Right ventricle myocardium inferior (tissue), 1 donor: ENCODE results near the gene CD82. TPM values are rescaled to one million over a fixed set of nuclear protein-coding genes. Genes with fewer than 3 reads are reported as not detected.
"Not testable (repeated sequence)": the region's sequence is repeated elsewhere in the genome, so short reads cannot be mapped to it uniquely, and the experiment has no call there.

Experiments used
- ATAC-seq: fragments of 200-7000 bp; cut with Tn5 transposase; one replicate; pipeline ENCODE4 v1.9.1; 2020; ENCODE audit warnings: mild to moderate bottlenecking, moderate library complexity
- DNase-seq: peaks from one replicate; pipeline ENCODE4 v3.0.0; 2021; ENCODE audit errors: missing footprints
- intact Hi-C: fragments of 100-400 bp; cut with DNase I; formaldehyde crosslinking; loops from one replicate; pipeline ENCODE4 v1.11.0; 2022
- total RNA-seq: library from RNA; stranded (reverse); fragmentation: NEBNext Ultra II Directional; extraction: Animal tissue kit (Norgen Biotek cat#: 25700); gene quantifications from one replicate; pipeline ENCODE4 v1.2.1, GENCODE V29; 2021
- donor health status: DM: no; HTN: yes; CAD: no; lungs with severe emphysema.

CD82 gene
- total RNA-seq, 1 donor from 2014 or later, result 47.7 TPM

GRCh38 chr11:44633641-44634040 lies 68.2 kb downstream of the CD82 start:
- intact Hi-C loops, result loop anchor here (1.0 kb wide), 1 partner anchor 95 kb away; no protein-coding TSS in a partner anchor
- DNase-seq, result no peak
- no peak for ATAC-seq

- peak; percentile 82 for DNase-seq
- intact Hi-C loops, result no loop called here
- ATAC-seq, result peak; percentile 66
Measured at GRCh38 chr11:44634401-44635281, 69.2 kb downstream of the CD82 start.

GRCh38 chr11:44637487-44637886 lies 72.0 kb downstream of the CD82 start:
- ATAC-seq (no peak), DNase-seq (no peak)
- intact Hi-C loops, result no loop called here

GRCh38 chr11:44638032-44638431 lies 72.6 kb downstream of the CD82 start:
- DNase-seq (no peak), ATAC-seq (no peak)
- intact Hi-C loops, result no loop called here

- DNase-seq, result no peak
- intact Hi-C loops, result no loop called here
- no peak for ATAC-seq
Measured at GRCh38 chr11:44643217-44643616, 77.8 kb downstream of the CD82 start.

- no peak for DNase-seq
- no peak for ATAC-seq
- intact Hi-C loops, result no loop called here
Measured at GRCh38 chr11:44645827-44646226, 80.4 kb downstream of the CD82 start.

GRCh38 chr11:44647255-44647955 lies 81.9 kb downstream of the CD82 start:
- DNase-seq, ATAC-seq, intact Hi-C loops: not testable (repeated sequence)

GRCh38 chr11:44648109-44648508 lies 82.6 kb downstream of the CD82 start:
- intact Hi-C loops, result no loop called here
- DNase-seq (no peak), ATAC-seq (no peak)

GRCh38 chr11:44651535-44652155 lies 86.2 kb downstream of the CD82 start:
- DNase-seq (no peak), ATAC-seq (no peak)
- intact Hi-C loops, result no loop called here

GRCh38 chr11:44652901-44653644 lies 87.6 kb downstream of the CD82 start:
- DNase-seq, result no peak
- intact Hi-C loops, result no loop called here

GRCh38 chr11:44654057-44654456 lies 88.6 kb downstream of the CD82 start:
- DNase-seq (no peak), ATAC-seq (no peak)
- intact Hi-C loops, result no loop called here

More at GRCh38 chr11:44652901-44653644, 87.6 kb downstream of the CD82 start:
- ATAC-seq, result no peak

- intact Hi-C loops, result no loop called here
- no peak for ATAC-seq
- DNase-seq, result no peak
Measured at GRCh38 chr11:44654596-44654995, 89.1 kb downstream of the CD82 start.

- ATAC-seq (no peak), DNase-seq (no peak)
- intact Hi-C loops, result no loop called here
Measured at GRCh38 chr11:44657836-44658505, 92.5 kb downstream of the CD82 start.

- intact Hi-C loops, result no loop called here
- no peak for DNase-seq
- no peak for ATAC-seq
Measured at GRCh38 chr11:44658506-44658850, 93.0 kb downstream of the CD82 start.

GRCh38 chr11:44659641-44660040 lies 94.2 kb downstream of the CD82 start:
- ATAC-seq (peak; percentile 97), DNase-seq (peak; percentile 81)
- intact Hi-C loops, result no loop called here

- ATAC-seq, DNase-seq, intact Hi-C loops: not testable (repeated sequence)
Measured at GRCh38 chr11:44660535-44660934, 95.1 kb downstream of the CD82 start.

- DNase-seq (no peak), ATAC-seq (peak; percentile 18)
- intact Hi-C loops, result no loop called here
Measured at GRCh38 chr11:44661311-44661717, 95.9 kb downstream of the CD82 start.
